Measurements from ENCODE around the gene SLC22A3.

GRCh38 chr6:160428818-160429619 is 80.8 kb downstream of the SLC22A3 start:
- no peak for TF ChIP-seq CTCF (conservative IDR thresholded peaks at IDR 0.05; ENCODE audit: low read depth, low read length)
- TF ChIP-seq MAZ (IDR thresholded peaks at IDR 0.05; ENCODE audit: borderline replicate concordance, low read depth, low read length): no peak
- TF ChIP-seq NFE2L2 (IDR thresholded peaks at IDR 0.05; ENCODE audit: low read depth, low read length): no peak
- no peak for TF ChIP-seq RAD21 (IDR thresholded peaks at IDR 0.05; ENCODE audit: low read length)
- TF ChIP-seq POLR2A (IDR thresholded peaks at IDR 0.05; ENCODE audit: low read depth, low read length): no peak
- no peak for TF ChIP-seq BHLHE40 (IDR thresholded peaks at IDR 0.05; ENCODE audit: low read depth, low read length)
- no peak for TF ChIP-seq MXI1 (IDR thresholded peaks at IDR 0.05; ENCODE audit: borderline replicate concordance, low read depth, low read length)
- no peak for TF ChIP-seq RCOR1 (IDR thresholded peaks at IDR 0.05; ENCODE audit: insufficient replicate concordance, low read length)
- TF ChIP-seq CEBPB (IDR thresholded peaks at IDR 0.05; ENCODE audit: low read depth, low read length): no peak
- no peak for TF ChIP-seq RFX5 (IDR thresholded peaks at IDR 0.05; ENCODE audit: low read depth, low read length)
- TF ChIP-seq USF2 (IDR thresholded peaks at IDR 0.05; ENCODE audit: low read depth, low read length): no peak
- no peak for TF ChIP-seq FOS (IDR thresholded peaks at IDR 0.05; ENCODE audit: low read depth, low read length)
- no peak for TF ChIP-seq ELK1 (IDR thresholded peaks at IDR 0.05; ENCODE audit: borderline replicate concordance, low read depth, low read length)
